WERI-Rb-1 (cell line): ENCODE results near the gene OSBPL6.
"Not testable (repeated sequence)": the region's sequence is repeated elsewhere in the genome, so short reads cannot be mapped to it uniquely, and the experiment has no call there.

Experiments used
- DNase-seq: peaks from one replicate; pipeline ENCODE4 v3.0.0-alpha.2; 2020
- H3K27ac ChIP-seq: fragments of 250-450 bp; sonication (Bioruptor Pico); 2 replicates; pipeline ENCODE4 v1.5.1; 2020; ENCODE audit warnings: mild to moderate bottlenecking, moderate library complexity
- H3K27me3 ChIP-seq: fragments of 250-450 bp; sonication (Bioruptor Pico); 2 replicates; pipeline ENCODE4 v1.5.1; 2021; ENCODE audit warnings: mild to moderate bottlenecking, low read depth, moderate library complexity; ENCODE audit not compliant: insufficient read depth, severe bottlenecking
- H3K36me3 ChIP-seq: fragments of 250-450 bp; sonication (Bioruptor Pico); 2 replicates; pipeline ENCODE4 v1.5.1; 2020; ENCODE audit warnings: mild to moderate bottlenecking, moderate library complexity
- H3K4me3 ChIP-seq: 2 replicates; pipeline ENCODE4 v1.5.1; 2011; ENCODE audit warnings: low read depth, mild to moderate bottlenecking, control low read depth, low read length
- H3K9me3 ChIP-seq: fragments of 250-450 bp; sonication (Bioruptor Pico); 2 replicates; pipeline ENCODE4 v1.5.1; 2021; ENCODE audit warnings: mild to moderate bottlenecking, moderate library complexity; ENCODE audit not compliant: severe bottlenecking
- CTCF ChIP-seq: IDR thresholded peaks from 2 replicates; pipeline ENCODE4 v1.5.1; 2011; ENCODE audit warnings: low read depth, mild to moderate bottlenecking, control low read depth, inconsistent platforms, low read length

Gene OSBPL6

DNA sequence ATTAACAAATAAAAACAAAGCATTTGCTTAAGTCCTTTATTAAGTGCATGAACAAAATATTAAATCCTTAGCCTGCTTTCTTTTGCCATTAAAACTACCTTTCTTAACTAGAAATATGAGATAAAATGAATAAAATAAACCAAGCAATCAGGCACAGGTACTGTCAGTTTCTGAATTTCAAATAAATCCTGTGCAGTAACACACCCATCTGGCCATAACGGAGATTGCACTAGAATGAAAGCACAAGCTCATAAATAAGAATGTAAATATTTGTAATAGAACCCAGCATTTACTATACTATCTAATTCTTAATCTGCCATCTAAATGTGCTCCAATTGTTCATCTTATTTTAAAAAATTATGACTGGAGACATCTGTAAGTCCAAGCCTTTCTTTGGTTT is 224.8 kb downstream of the OSBPL6 start:
- Histone ChIP-seq H3K27ac (no peak overlapping the region), H3K36me3 (no peaks in the 10 kb centered on the region), H3K9me3 (no peaks in the 10 kb centered on the region), H3K4me3 (no peak overlapping the region), H3K27me3 (no peaks in the 10 kb centered on the region)
- DNase-seq: no peak
- TF ChIP-seq CTCF: peak; percentile 14; the same call in 1 of the 2 replicates

GRCh38 chr2:178420463-178420999 is 226.2 kb downstream of the OSBPL6 start:
- Histone ChIP-seq H3K27me3 (no peaks in the 10 kb centered on the region), H3K27ac (no peak overlapping the region), H3K4me3 (no peak overlapping the region), H3K9me3 (no peaks in the 10 kb centered on the region), H3K36me3 (no peaks in the 10 kb centered on the region)
- TF ChIP-seq CTCF: no peak
- no peak for DNase-seq

DNA sequence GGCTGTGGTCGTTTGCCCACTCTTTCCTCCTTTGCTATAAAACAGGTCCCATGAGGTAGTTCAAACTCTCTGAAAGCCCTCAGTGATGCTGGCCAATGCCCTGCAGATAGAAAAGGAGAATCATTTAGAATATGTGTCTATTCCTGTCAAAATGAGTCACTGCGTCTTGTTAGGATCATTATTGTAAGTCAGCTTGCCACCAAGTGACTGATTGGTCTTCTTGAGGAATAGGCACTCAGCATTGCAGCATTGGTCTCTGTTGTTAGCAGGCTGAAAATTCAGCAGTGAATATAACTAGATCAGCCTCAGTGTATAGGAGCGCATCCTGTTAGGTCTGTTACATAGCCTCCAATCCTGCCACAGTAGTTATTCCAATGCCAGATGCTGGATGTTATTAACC is 227.8 kb downstream of the OSBPL6 start:
- Histone ChIP-seq H3K9me3 (no peaks in the 10 kb centered on the region), H3K27me3 (no peaks in the 10 kb centered on the region), H3K27ac (no peak overlapping the region), H3K4me3 (no peak overlapping the region), H3K36me3 (peaks cover 4% of the 10 kb centered on the region)
- no peak for DNase-seq
- TF ChIP-seq CTCF: no peak

- not testable (repeated sequence) for H3K9me3 ChIP-seq, DNase-seq, H3K4me3 ChIP-seq, H3K27ac ChIP-seq, H3K27me3 ChIP-seq
- H3K36me3 ChIP-seq: peaks cover 20% of the 10 kb centered on the region
Measured at GRCh38 chr2:178423746-178424145, 229.4 kb downstream of the OSBPL6 start.

- no peak for TF ChIP-seq CTCF
- Histone ChIP-seq H3K27ac (no peak overlapping the region), H3K4me3 (no peak overlapping the region), H3K36me3 (peaks cover 33% of the 10 kb centered on the region), H3K9me3 (no peaks in the 10 kb centered on the region), H3K27me3 (no peaks in the 10 kb centered on the region)
- no peak for DNase-seq
Measured at GRCh38 chr2:178425255-178425827, 231.0 kb downstream of the OSBPL6 start.

DNA sequence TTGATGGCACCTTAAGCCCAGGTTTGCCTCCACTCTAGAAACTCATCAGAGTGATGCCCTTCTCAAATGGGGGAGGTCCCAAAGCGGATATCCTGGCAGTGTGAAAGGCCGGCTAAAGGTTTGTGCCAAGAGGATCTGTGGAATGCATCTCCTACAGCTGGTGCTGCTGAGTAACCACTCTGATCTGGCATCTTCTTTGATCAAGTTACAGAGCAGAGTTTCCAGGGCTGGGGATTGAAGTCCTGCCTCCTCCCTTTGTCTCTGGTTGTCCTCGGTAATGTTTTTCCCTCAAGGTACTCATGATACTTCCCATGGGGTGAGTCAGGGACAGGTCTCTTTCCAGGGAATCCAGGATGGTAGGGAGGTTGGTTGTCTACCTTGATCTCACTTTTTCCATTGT is 232.1 kb downstream of the OSBPL6 start:
- no peak overlapping the region for H3K4me3 ChIP-seq
- no peak for TF ChIP-seq CTCF
- peaks cover 41% of the 10 kb centered on the region for H3K36me3 ChIP-seq
- no peaks in the 10 kb centered on the region for H3K9me3 ChIP-seq
- H3K27ac ChIP-seq: no peak overlapping the region
- DNase-seq: no peak
- H3K27me3 ChIP-seq: no peaks in the 10 kb centered on the region
